Measurements from ENCODE around the gene KCND2. TPM values are rescaled to one million over a fixed set of nuclear protein-coding genes. Genes with fewer than 3 reads are reported as not detected.
"Not testable (repeated sequence)": the region's sequence is repeated elsewhere in the genome, so short reads cannot be mapped to it uniquely, and the experiment has no call there.

Gene KCND2
- total RNA-seq, 4 donors from 2014 or later = 0.83 to 1.9 (median 1.2) TPM

DNA sequence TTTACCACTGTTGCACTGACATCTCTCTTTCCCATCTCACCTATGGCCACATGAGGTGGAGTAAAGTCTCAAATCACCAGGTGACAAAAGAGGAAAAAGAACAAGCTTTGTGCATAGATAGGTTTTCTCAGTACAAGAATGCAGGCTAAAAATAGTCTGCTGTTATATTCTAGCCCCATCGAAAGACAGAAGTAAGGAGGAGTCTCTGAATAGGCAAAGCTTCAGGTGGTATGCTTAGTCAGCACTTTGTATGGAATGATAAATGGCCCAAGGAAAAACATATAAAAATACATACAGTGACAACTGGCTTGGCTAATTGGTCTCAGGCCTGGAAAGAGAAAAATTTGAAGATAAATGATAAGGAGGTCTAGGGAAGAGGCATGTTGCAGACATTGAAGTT is 39.6 kb upstream of the KCND2 start:
- no peak overlapping the region for H3K4me3 ChIP-seq
- H3K27ac ChIP-seq (replicated peaks in 1 of 4) = no peak overlapping the region
- H3K36me3 ChIP-seq = no peaks in the 10 kb centered on the region
- 62% methylated on average over 1 of the region's 1 CpG for WGBS
- no peak for TF ChIP-seq EP300 (IDR thresholded peaks at IDR 0.05)
- TF ChIP-seq, protein P1, sequence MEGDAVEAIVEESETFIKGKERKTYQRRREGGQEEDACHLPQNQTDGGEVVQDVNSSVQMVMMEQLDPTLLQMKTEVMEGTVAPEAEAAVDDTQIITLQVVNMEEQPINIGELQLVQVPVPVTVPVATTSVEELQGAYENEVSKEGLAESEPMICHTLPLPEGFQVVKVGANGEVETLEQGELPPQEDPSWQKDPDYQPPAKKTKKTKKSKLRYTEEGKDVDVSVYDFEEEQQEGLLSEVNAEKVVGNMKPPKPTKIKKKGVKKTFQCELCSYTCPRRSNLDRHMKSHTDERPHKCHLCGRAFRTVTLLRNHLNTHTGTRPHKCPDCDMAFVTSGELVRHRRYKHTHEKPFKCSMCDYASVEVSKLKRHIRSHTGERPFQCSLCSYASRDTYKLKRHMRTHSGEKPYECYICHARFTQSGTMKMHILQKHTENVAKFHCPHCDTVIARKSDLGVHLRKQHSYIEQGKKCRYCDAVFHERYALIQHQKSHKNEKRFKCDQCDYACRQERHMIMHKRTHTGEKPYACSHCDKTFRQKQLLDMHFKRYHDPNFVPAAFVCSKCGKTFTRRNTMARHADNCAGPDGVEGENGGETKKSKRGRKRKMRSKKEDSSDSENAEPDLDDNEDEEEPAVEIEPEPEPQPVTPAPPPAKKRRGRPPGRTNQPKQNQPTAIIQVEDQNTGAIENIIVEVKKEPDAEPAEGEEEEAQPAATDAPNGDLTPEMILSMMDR (IDR thresholded peaks at IDR 0.05) = no peak
- no peak for TF ChIP-seq POLR2A (IDR thresholded peaks at IDR 0.05; ENCODE audit: low read depth)
- no peak for TF ChIP-seq POLR2AphosphoS5 (IDR thresholded peaks at IDR 0.05)
- intact Hi-C loops (cut with DNase I) = no loop called here
- DNase-seq (ENCODE audit: extremely low spot score) = no peak
- H3K4me1 ChIP-seq = peaks cover 0 to 3% (median 0%) of the 10 kb centered on the region in 4 donors
- H3K27me3 ChIP-seq = no peaks in the 10 kb centered on the region
- no peaks in the 10 kb centered on the region for H3K9me3 ChIP-seq

- H3K36me3 ChIP-seq; intact Hi-C loops (cut with DNase I); H3K4me1 ChIP-seq; H3K9me3 ChIP-seq; H3K27ac ChIP-seq (replicated peaks in 1 of 4); H3K4me3 ChIP-seq; H3K27me3 ChIP-seq; DNase-seq (ENCODE audit: extremely low spot score): not testable (repeated sequence)
- 85% methylated on average over 4 of the region's 8 CpGs for WGBS
Observed at GRCh38 chr7:120240350-120240749, 32.6 kb upstream of the KCND2 start.

- no peaks in the 10 kb centered on the region for H3K36me3 ChIP-seq
- intact Hi-C loops (cut with DNase I) = no loop called here
- 88% methylated on average over 1 of the region's 1 CpG for WGBS
Observed at GRCh38 chr7:120241973-120242372, 31.0 kb upstream of the KCND2 start.

GRCh38 chr7:120254845-120255244 is 18.1 kb upstream of the KCND2 start:
- H3K27ac ChIP-seq (replicated peaks in 1 of 4) = no peak overlapping the region
- H3K27me3 ChIP-seq = no peaks in the 10 kb centered on the region
- H3K4me1 ChIP-seq = no peaks in the 10 kb centered on the region
- intact Hi-C loops (cut with DNase I) = no loop called here
- WGBS = 70% methylated on average over 1 of the region's 1 CpG
- H3K4me3 ChIP-seq = no peak overlapping the region
- TF ChIP-seq, protein P1 (IDR thresholded peaks at IDR 0.05) = no peak
- TF ChIP-seq POLR2A (IDR thresholded peaks at IDR 0.05; ENCODE audit: low read depth) (no peak), EP300 (IDR thresholded peaks at IDR 0.05) (no peak), POLR2AphosphoS5 (IDR thresholded peaks at IDR 0.05) (no peak)
- DNase-seq (ENCODE audit: extremely low spot score) = no peak
- H3K36me3 ChIP-seq = no peaks in the 10 kb centered on the region
- peaks cover 0 to 4% (median 1%) of the 10 kb centered on the region in 4 donors for H3K9me3 ChIP-seq

More at GRCh38 chr7:120241973-120242372, 31.0 kb upstream of the KCND2 start:
- Histone ChIP-seq H3K4me3 (no peak overlapping the region), H3K27ac (replicated peaks in 1 of 4) (no peak overlapping the region), H3K27me3 (no peaks in the 10 kb centered on the region), H3K9me3 (no peaks in the 10 kb centered on the region), H3K4me1 (no peaks in the 10 kb centered on the region)
- TF ChIP-seq POLR2A (IDR thresholded peaks at IDR 0.05; ENCODE audit: low read depth) = no peak
- TF ChIP-seq EP300 (IDR thresholded peaks at IDR 0.05) = no peak
- TF ChIP-seq, protein P1 (IDR thresholded peaks at IDR 0.05) = no peak
- TF ChIP-seq POLR2AphosphoS5 (IDR thresholded peaks at IDR 0.05) = no peak
- DNase-seq (ENCODE audit: extremely low spot score) = no peak

DNA sequence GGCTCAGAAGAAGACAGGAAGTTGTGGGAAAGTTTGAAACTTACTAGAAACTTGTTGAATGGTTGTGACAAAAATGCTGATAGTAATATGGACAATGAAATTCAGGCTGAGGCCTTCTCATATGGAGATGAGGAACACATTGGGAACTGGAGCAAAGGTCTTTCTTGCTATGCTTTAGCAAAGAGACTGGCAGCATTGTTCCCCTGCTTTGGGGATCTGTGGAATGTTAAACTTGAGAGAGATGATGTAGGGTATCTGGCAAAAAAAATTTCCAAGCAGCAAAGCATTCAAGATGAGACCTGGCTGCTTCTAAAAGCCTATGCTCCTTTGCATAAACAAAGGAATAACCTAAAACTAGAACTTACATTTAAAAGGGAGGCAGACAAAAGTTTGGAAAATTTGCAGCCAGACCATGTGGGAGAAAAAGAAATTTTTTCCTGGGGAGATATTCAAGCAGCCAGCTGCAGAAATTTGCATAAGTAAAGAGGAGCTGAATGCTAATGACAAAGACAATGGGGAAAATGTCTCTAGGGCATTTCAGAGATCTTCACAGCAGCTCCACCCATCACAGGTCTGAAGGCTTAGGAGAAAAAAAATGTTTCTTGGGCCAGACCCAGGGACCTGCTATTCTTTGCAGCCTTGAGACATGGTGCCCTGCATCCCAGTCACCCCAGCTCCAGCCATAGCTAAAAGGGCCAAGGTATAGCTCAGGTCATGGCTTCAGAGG is 16.5 kb upstream of the KCND2 start:
- no peak overlapping the region for H3K4me3 ChIP-seq
- no peaks in the 10 kb centered on the region for H3K36me3 ChIP-seq
- TF ChIP-seq, protein P1 (IDR thresholded peaks at IDR 0.05) = no peak
- TF ChIP-seq EP300 (IDR thresholded peaks at IDR 0.05) (no peak), POLR2AphosphoS5 (IDR thresholded peaks at IDR 0.05) (no peak), POLR2A (IDR thresholded peaks at IDR 0.05; ENCODE audit: low read depth) (no peak)
- no peaks in the 10 kb centered on the region for H3K27me3 ChIP-seq
- no peak for DNase-seq (ENCODE audit: extremely low spot score)
- no peaks in the 10 kb centered on the region for H3K4me1 ChIP-seq
- H3K9me3 ChIP-seq = peaks cover 0 to 4% (median 1%) of the 10 kb centered on the region in 4 donors
- intact Hi-C loops (cut with DNase I) = no loop called here
- H3K27ac ChIP-seq (replicated peaks in 1 of 4) = no peak overlapping the region

Measured in esophagus muscularis mucosa (tissue), 4 donors.